AG09319 (cell line): ENCODE data around the gene LLGL1.

Experiments used
- DNase-seq: peaks from one replicate; pipeline ENCODE4 v3.0.0-alpha.2; 2010; ENCODE audit warnings: low read depth; ENCODE audit errors: extremely low read depth
- CTCF ChIP-seq: IDR thresholded peaks from 2 replicates; pipeline ENCODE4 v1.5.1; 2011; ENCODE audit warnings: low read depth, mild to moderate bottlenecking, inconsistent platforms, low read length, moderate library complexity

Gene LLGL1

GRCh38 chr17:18186627-18186982, 38.8 kb upstream of the LLGL1 start:
- DNase-seq, result peak; percentile 35
- no peak for TF ChIP-seq CTCF

GRCh38 chr17:18187226-18187625, 38.2 kb upstream of the LLGL1 start:
- TF ChIP-seq CTCF, result no peak

GRCh38 chr17:18187821-18188761, 37.3 kb upstream of the LLGL1 start:
- DNase-seq, result no peak
- no peak for TF ChIP-seq CTCF

More at GRCh38 chr17:18187226-18187625, 38.2 kb upstream of the LLGL1 start:
- no peak for DNase-seq

DNA sequence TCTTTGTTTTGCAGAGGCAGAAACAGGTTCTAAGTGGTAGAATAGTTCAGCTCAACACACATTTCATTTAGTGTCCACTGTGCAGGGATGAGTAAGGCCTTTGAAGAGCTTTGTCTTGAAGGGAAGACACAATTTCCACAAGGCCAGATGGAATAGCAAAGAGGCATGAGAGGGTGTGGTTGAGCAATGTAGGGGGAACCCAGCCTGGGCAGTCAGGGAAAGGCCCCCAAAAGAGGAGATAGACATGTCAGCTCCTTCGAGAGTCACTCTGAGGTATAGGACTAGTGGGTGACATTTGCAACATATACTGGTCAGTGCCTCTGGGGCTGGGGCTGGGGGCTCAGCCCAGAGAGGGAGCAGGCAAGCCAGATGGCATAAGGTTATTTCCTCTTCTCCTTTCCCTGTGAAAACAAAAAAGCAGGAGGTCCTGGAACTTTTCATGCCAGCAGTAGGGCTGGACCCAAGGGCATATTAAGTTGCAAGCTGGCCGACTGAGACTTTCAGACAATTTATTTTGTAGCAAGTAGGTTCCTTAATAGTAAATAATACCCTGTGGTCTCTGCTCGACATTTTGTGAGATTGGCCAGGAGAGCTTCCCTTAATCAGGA, 34.7 kb upstream of the LLGL1 start:
- DNase-seq, result no peak
- no peak for TF ChIP-seq CTCF

GRCh38 chr17:18191236-18191667, 34.2 kb upstream of the LLGL1 start:
- TF ChIP-seq CTCF, result no peak
- no peak for DNase-seq

GRCh38 chr17:18191967-18192366, 33.5 kb upstream of the LLGL1 start:
- peak; percentile 26 for TF ChIP-seq CTCF
- DNase-seq, result no peak

GRCh38 chr17:18194394-18194793, 31.0 kb upstream of the LLGL1 start:
- TF ChIP-seq CTCF, result no peak
- DNase-seq, result no peak
